Measurements from ENCODE around the gene WDR41.

Gene WDR41

GRCh38 chr5:77449277-77449676 lies 42.8 kb downstream of the WDR41 start:
- Histone ChIP-seq H3K27ac (no peak overlapping the region), H3K4me1 (no peaks in the 10 kb centered on the region), H3K9ac (no peak overlapping the region), H3K27me3 (ENCODE audit: control insufficient read depth, insufficient read depth, low read length) (no peaks in the 10 kb centered on the region), H2AFZ (no peak overlapping the region), H3K9me3 (ENCODE audit: control insufficient read depth, low read length) (no peaks in the 10 kb centered on the region), H3K36me3 (ENCODE audit: control insufficient read depth, insufficient read depth, low read length) (no peaks in the 10 kb centered on the region), H3K4me3 (ENCODE audit: low read depth, low read length) (no peak overlapping the region), H3K79me2 (no peaks in the 10 kb centered on the region), H3K4me2 (ENCODE audit: low read length) (no peak overlapping the region)
- no peak for TF ChIP-seq CTCF (IDR thresholded peaks at IDR 0.05)

- no peak overlapping the region for H3K4me3 ChIP-seq (ENCODE audit: low read depth, low read length)
- H3K27me3 ChIP-seq (ENCODE audit: control insufficient read depth, insufficient read depth, low read length), result no peaks in the 10 kb centered on the region
- no peak overlapping the region for H3K4me2 ChIP-seq (ENCODE audit: low read length)
- no peak overlapping the region for H3K9ac ChIP-seq
- no peaks in the 10 kb centered on the region for H3K9me3 ChIP-seq (ENCODE audit: control insufficient read depth, low read length)
- H3K4me1 ChIP-seq, result no peaks in the 10 kb centered on the region
- H3K36me3 ChIP-seq (ENCODE audit: control insufficient read depth, insufficient read depth, low read length), result no peaks in the 10 kb centered on the region
- H3K79me2 ChIP-seq, result no peaks in the 10 kb centered on the region
- no peak for TF ChIP-seq CTCF (IDR thresholded peaks at IDR 0.05)
- no peak overlapping the region for H3K27ac ChIP-seq
- H2AFZ ChIP-seq, result no peak overlapping the region
These were observed 43.3 kb downstream of the WDR41 start for GRCh38 chr5:77448831-77449230.

GRCh38 chr5:77444356-77444755 lies 47.8 kb downstream of the WDR41 start:
- TF ChIP-seq CTCF (IDR thresholded peaks at IDR 0.05), result no peak
- Histone ChIP-seq H2AFZ (no peak overlapping the region), H3K27me3 (ENCODE audit: control insufficient read depth, insufficient read depth, low read length) (no peaks in the 10 kb centered on the region), H3K4me1 (no peaks in the 10 kb centered on the region), H3K79me2 (no peaks in the 10 kb centered on the region), H3K4me2 (ENCODE audit: low read length) (no peak overlapping the region), H3K4me3 (ENCODE audit: low read depth, low read length) (no peak overlapping the region), H3K9ac (no peak overlapping the region), H3K27ac (no peak overlapping the region), H3K36me3 (ENCODE audit: control insufficient read depth, insufficient read depth, low read length) (no peaks in the 10 kb centered on the region), H3K9me3 (ENCODE audit: control insufficient read depth, low read length) (no peaks in the 10 kb centered on the region)

- H3K79me2 ChIP-seq, result no peaks in the 10 kb centered on the region
- H3K9me3 ChIP-seq (ENCODE audit: control insufficient read depth, low read length), result no peaks in the 10 kb centered on the region
- H2AFZ ChIP-seq, result no peak overlapping the region
- no peaks in the 10 kb centered on the region for H3K27me3 ChIP-seq (ENCODE audit: control insufficient read depth, insufficient read depth, low read length)
- no peak overlapping the region for H3K4me2 ChIP-seq (ENCODE audit: low read length)
- H3K9ac ChIP-seq, result no peak overlapping the region
- no peak overlapping the region for H3K4me3 ChIP-seq (ENCODE audit: low read depth, low read length)
- TF ChIP-seq CTCF (IDR thresholded peaks at IDR 0.05), result no peak
- no peaks in the 10 kb centered on the region for H3K36me3 ChIP-seq (ENCODE audit: control insufficient read depth, insufficient read depth, low read length)
- H3K27ac ChIP-seq, result no peak overlapping the region
- no peaks in the 10 kb centered on the region for H3K4me1 ChIP-seq
These were observed 48.4 kb downstream of the WDR41 start for GRCh38 chr5:77443670-77444069.

GRCh38 chr5:77438071-77438470 lies 54.0 kb downstream of the WDR41 start:
- H3K9me3 ChIP-seq (ENCODE audit: control insufficient read depth, low read length), result no peaks in the 10 kb centered on the region
- no peak overlapping the region for H3K9ac ChIP-seq
- no peaks in the 10 kb centered on the region for H3K36me3 ChIP-seq (ENCODE audit: control insufficient read depth, insufficient read depth, low read length)
- no peaks in the 10 kb centered on the region for H3K79me2 ChIP-seq
- H3K27me3 ChIP-seq (ENCODE audit: control insufficient read depth, insufficient read depth, low read length), result no peaks in the 10 kb centered on the region
- H2AFZ ChIP-seq, result no peak overlapping the region
- no peak for TF ChIP-seq CTCF (IDR thresholded peaks at IDR 0.05)
- no peak overlapping the region for H3K4me2 ChIP-seq (ENCODE audit: low read length)
- H3K4me3 ChIP-seq (ENCODE audit: low read depth, low read length), result no peak overlapping the region
- H3K27ac ChIP-seq, result no peak overlapping the region
- no peaks in the 10 kb centered on the region for H3K4me1 ChIP-seq

All from parathyroid adenoma (tissue), 2 donors.